NCI-H510A (cell line): ENCODE measurements around the gene SLC52A1.
A peak's percentile ranks its signal among the peaks of the same experiment; 100 is the strongest.

ENCODE experiments used
- DNase-seq: peaks from one replicate; lab custom pipeline; 2025; lab: John Stamatoyannopoulos, UW

SLC52A1 gene

GRCh38 chr17:4987767-4988567, 47.3 kb downstream of the SLC52A1 start:
- DNase-seq = no peak

GRCh38 chr17:4986951-4987766, 48.1 kb downstream of the SLC52A1 start, which contains the start of gene CAMTA2:
CAMTA2 (minus strand) TSS chr17:4987675; CDS start chr17:4986222, 1,453 bp downstream.
- peak; percentile 66 for DNase-seq

- DNase-seq = peak; percentile 12
Observed at GRCh38 chr17:4986403-4986802, 48.8 kb downstream of the SLC52A1 start.
